HT-29 (cell line): ENCODE data around the gene MOGAT1. TPM values are rescaled to one million over a fixed set of nuclear protein-coding genes. Genes with fewer than 3 reads are reported as not detected.
"Not testable (repeated sequence)": the region's sequence is repeated elsewhere in the genome, so short reads cannot be mapped to it uniquely, and the experiment has no call there.

Experiments used
- DNase-seq: peaks from one replicate; pipeline ENCODE4 v3.0.0-alpha.2; 2015; ENCODE audit warnings: low spot score
- total RNA-seq: library from RNA; depleted of rRNA; stranded (reverse); fragments of >200 nt; shearing (Covaris generic); gene quantifications from 2 replicates; pipeline ENCODE4 v1.2.3, GENCODE V29; 2014

Gene MOGAT1
- total RNA-seq, 1 experiment from 2014 or later: not detected

- DNase-seq: peak; percentile 79
Measured at GRCh38 chr2:222709191-222709891, 37.9 kb downstream of the MOGAT1 start.

- DNase-seq: no peak
Measured at GRCh38 chr2:222710736-222711135, 39.3 kb downstream of the MOGAT1 start.

GRCh38 chr2:222711315-222711940 lies 40.0 kb downstream of the MOGAT1 start:
- no peak for DNase-seq

DNA sequence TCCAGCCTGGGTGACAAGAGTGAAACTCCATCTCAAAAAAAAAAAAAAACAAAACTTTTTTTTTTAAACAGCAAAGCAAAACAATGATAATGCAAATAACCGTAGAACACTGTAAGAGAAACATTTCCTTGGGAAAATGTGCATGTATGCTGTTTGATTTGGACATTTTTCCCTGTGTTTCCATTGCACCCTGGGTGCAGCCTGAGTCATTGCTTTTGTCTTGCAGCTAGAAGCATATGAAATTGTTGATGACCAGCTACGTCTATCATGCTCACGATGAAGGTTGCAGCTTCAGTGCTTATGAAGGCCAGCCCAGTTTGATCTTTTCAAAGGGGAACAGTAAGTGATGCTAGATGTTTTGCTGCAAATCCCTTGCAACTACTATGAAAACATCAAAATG lies 41.5 kb downstream of the MOGAT1 start:
- DNase-seq: no peak

DNA sequence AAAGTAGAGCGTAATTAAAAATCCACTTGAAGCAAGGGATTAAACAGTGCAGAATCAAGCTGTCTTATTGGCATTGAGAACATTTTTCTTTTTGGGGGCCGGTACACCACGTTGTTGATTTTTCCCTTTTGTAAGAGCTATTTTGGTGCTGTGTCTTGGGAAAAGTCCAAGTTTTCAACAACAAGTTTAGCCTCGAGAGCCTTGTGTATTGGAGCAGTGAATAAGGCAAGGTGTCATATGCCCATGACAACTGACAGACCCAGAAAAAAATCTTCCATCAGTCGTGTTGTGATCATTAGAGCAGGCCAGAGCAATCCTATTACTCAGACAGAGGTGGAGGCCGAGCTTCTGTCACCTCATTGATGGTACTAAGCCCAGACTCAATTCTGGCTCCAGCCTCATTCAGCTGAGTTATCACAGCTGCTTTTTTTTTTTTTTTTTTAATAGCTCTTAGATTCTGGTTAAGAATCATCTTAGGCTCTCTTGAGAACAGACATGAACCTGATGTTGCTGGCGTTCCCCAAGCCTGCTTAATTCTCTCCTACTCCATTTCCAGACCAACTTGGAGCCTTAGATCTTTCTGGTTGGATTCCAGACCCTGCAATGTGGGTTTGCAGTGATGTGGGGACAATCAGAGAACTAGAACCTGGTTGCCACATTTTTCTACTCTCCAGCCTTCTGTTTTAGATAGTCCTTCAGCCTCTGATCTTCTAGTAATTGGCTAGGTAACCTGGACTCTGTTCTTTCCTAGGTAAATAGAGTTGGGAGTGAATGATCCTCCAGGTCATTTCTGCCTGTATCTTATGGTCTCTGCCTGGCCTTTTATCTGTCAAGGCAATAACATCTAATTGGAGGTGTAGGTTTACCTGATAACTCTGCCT lies 43.1 kb downstream of the MOGAT1 start:
- DNase-seq: no peak

- no peak for DNase-seq
Measured at GRCh38 chr2:222715742-222716141, 44.3 kb downstream of the MOGAT1 start.

DNA sequence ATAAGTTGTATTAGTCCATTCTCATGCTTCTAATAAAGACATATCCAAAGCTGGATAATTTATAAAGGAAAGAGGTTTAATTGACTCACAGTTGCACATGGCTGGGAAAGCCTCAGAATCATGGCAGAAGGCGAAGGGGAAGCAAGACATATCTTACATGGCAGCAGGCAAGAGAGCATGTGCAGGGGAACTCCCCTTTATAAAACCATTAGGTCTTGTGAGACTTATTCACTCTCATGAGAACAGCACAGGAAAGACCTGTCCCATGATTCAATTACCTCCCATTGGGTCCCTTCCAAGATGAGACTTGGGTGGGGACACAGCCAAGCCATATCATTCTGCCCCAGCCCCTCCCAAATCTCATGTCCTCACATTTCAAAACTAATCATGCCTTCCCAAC lies 48.3 kb downstream of the MOGAT1 start:
- not testable (repeated sequence) for DNase-seq

- not testable (repeated sequence) for DNase-seq
Measured at GRCh38 chr2:222721597-222721996, 50.1 kb downstream of the MOGAT1 start.

- no peak for DNase-seq
Measured at GRCh38 chr2:222722327-222722946, 51.0 kb downstream of the MOGAT1 start.

GRCh38 chr2:222724208-222724607 lies 52.8 kb downstream of the MOGAT1 start:
- DNase-seq: no peak

- no peak for DNase-seq
Measured at GRCh38 chr2:222728621-222729020, 57.2 kb downstream of the MOGAT1 start.

- DNase-seq: no peak
Measured at GRCh38 chr2:222730366-222730999, 59.0 kb downstream of the MOGAT1 start.

DNA sequence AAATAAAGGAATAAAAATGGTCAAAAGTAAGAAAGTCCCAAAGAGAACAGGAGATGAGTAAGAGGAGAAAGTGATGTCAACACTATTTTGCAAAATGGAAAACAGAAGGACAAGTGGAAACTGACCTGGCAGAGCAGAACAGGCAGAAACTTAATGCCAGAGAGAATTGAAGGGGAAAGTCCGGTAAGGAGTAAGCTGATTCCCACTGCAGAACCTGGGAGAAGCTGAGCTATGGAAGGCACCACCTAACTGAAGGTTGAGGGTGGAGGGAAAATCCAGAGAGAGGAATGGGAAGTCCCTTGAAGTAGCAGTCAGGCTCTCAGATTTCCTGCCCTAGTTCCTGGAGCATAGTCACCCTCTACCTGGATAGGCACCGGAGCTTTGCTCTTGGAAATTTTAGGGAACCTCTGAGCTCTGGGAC lies 59.8 kb downstream of the MOGAT1 start:
- DNase-seq: no peak

- no peak for DNase-seq
Measured at GRCh38 chr2:222732489-222733178, 61.2 kb downstream of the MOGAT1 start.

GRCh38 chr2:222733470-222733845 lies 62.0 kb downstream of the MOGAT1 start:
- DNase-seq: no peak

DNA sequence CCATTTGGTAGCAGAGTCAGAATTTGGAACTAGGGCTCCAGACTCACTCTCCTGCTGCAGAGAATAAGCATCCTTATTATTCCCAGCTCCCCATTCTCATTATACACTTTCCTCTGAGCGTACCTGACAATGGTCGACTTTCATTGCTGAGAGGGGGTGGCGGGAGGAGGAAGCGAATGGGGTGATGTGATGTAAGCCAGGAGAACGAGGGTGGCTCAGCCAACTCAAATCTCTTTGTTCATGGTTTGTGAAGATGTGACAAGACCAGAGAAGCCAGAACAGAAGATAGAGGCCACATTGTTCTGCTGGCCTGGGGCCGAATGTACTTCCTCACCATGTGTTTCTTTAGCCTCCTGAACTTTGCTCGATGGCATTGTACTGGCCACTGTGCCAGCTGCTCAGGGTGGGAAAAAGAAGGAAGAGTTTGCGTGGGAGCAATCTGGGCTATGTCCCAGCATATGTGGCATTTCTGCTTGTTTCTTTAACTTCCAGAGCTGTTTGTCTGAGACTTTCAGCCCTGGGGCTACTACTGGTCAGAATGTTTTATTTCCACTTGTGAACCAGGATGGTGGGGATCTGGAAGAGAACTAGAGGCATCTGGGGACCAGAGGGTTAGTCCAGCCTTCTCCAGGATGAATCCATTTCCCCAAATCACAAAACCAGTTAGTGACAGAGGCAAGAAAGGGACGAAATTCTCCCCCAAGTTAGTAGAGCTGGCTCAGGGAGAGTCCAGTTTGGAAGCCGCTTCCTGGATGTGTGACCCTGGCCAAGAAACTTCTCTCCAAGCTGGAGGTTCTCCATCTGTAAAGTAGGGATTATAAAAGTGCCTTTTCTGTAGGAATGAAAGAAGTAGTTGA lies 62.6 kb downstream of the MOGAT1 start:
- DNase-seq: peak; percentile 21

DNA sequence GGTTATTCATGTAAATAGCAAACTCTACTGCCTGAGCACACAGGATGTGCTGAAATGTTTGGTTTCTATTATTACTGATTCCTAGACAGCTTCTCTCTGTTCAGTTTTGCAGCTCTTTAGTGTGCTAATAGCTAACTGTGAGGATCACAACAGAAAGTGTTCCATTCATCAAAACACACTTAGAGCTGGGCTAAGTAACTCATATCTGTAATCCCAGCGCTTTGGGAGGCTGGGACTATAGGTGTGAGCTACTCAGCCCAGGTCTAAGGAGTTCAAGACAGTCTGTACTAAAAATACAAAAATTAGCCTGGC lies 63.2 kb downstream of the MOGAT1 start:
- no peak for DNase-seq

DNA sequence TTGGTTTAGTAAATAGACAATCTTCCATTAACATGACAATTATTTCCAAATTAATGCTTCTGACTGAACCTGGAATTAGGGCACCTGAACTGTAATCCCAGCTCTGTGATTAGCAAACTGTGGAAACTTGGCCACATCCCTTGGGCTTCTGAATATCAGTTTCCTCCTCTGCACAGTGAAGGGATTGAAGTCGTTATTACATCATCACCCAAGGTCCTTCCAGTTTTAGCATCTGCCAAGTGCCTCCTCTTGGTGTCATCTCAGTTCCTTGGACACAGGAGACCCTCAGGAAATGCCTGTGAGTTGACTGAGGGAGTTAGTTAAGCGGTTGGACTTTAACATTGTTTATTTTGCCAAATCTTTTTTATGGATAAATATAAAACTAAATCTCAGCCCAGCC lies 64.8 kb downstream of the MOGAT1 start:
- no peak for DNase-seq

GRCh38 chr2:222736924-222737323 lies 65.5 kb downstream of the MOGAT1 start:
- no peak for DNase-seq

DNA sequence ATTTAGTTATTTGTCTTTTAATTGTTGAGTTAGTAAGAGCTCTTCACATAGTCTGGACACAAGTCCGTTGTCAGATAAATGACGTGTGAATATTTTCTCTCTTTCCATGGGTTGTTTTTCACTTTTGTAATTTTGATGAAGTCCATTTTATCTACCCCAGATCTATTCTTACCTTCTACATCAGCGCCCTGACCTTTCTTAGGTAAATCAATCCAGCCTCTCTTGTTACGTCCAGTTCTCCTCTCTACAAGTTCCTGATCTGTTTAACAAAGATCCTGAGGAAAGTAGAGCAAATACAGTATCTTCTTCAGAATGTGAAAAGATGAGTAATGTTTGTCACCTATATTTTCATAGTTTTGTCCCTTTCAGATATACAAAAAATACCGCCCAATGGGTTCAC lies 66.9 kb downstream of the MOGAT1 start:
- DNase-seq: no peak
